T-helper 22 cell (primary cell): ENCODE data around the gene COG4.

Experiments used
- DNase-seq: peaks from one replicate; pipeline ENCODE4 v3.0.0-alpha.2; 2020; ENCODE audit warnings: low read depth

The COG4 gene

GRCh38 chr16:70478912-70479341, 44.4 kb downstream of the COG4 start:
- DNase-seq = no peak

GRCh38 chr16:70478169-70478568, 45.2 kb downstream of the COG4 start:
- DNase-seq = no peak

GRCh38 chr16:70476272-70477020, 46.9 kb downstream of the COG4 start:
- no peak for DNase-seq

- DNase-seq = no peak
Measured at GRCh38 chr16:70475054-70475871, 48.1 kb downstream of the COG4 start.

- DNase-seq = no peak
Measured at GRCh38 chr16:70474320-70475053, 48.9 kb downstream of the COG4 start.

GRCh38 chr16:70473446-70474319, 49.7 kb downstream of the COG4 start:
- no peak for DNase-seq

- no peak for DNase-seq
Measured at GRCh38 chr16:70472786-70473433, 50.4 kb downstream of the COG4 start.

- DNase-seq = no peak
Measured at GRCh38 chr16:70470927-70471341, 52.4 kb downstream of the COG4 start.

GRCh38 chr16:70470141-70470926, 53.0 kb downstream of the COG4 start:
- no peak for DNase-seq

GRCh38 chr16:70468776-70469525, 54.4 kb downstream of the COG4 start:
- no peak for DNase-seq

GRCh38 chr16:70467608-70468007, 55.7 kb downstream of the COG4 start:
- no peak for DNase-seq

- no peak for DNase-seq
Measured at GRCh38 chr16:70467113-70467512, 56.2 kb downstream of the COG4 start.

- DNase-seq = no peak
Measured at GRCh38 chr16:70466805-70467076, 56.6 kb downstream of the COG4 start.

GRCh38 chr16:70465999-70466804, 57.2 kb downstream of the COG4 start:
- no peak for DNase-seq

- DNase-seq = no peak
Measured at GRCh38 chr16:70463235-70463634, 60.1 kb downstream of the COG4 start.

GRCh38 chr16:70460737-70461261, 62.6 kb downstream of the COG4 start:
- DNase-seq = no peak

GRCh38 chr16:70457446-70458166, 65.7 kb downstream of the COG4 start:
- DNase-seq = no peak

- DNase-seq = no peak
Measured at GRCh38 chr16:70455910-70456309, 67.4 kb downstream of the COG4 start.
